D721Med (cell line): ENCODE results near the gene VKORC1.
"Not testable (repeated sequence)": the region's sequence is repeated elsewhere in the genome, so short reads cannot be mapped to it uniquely, and the experiment has no call there.

Experiments used
- DNase-seq: peaks from one replicate; pipeline ENCODE4 v3.0.0; 2011; ENCODE audit warnings: low spot score; ENCODE audit not compliant: insufficient read length
- FAIRE-seq: peaks from 2 replicates; lab custom pipeline; 2011; peaks lifted over from hg19 to GRCh38; lab: Jason Lieb, UNC
- CTCF ChIP-seq: IDR thresholded peaks from 2 replicates; pipeline ENCODE4 v1.5.1; 2012; ENCODE audit warnings: mild to moderate bottlenecking, control low read depth; ENCODE audit not compliant: insufficient read depth; ENCODE audit errors: missing control alignments

VKORC1 gene

GRCh38 chr16:31094424-31095120 lies at the start of gene VKORC1:
VKORC1 (minus strand) TSS chr16:31094797; CDS start chr16:31094729, 68 bp downstream.
- peak; percentile 53 for DNase-seq
- TF ChIP-seq CTCF, result no peak
- no peak for FAIRE-seq

- no peak for TF ChIP-seq CTCF
- no peak for FAIRE-seq
- DNase-seq, result no peak
Measured at GRCh38 chr16:31143694-31144148, 49.1 kb upstream of the VKORC1 start.

- no peak for DNase-seq
- no peak for FAIRE-seq
- no peak for TF ChIP-seq CTCF
Measured at GRCh38 chr16:31143011-31143693, 48.6 kb upstream of the VKORC1 start.

- DNase-seq (peak; percentile 98), FAIRE-seq (no peak)
Measured at GRCh38 chr16:31142109-31143010, 47.8 kb upstream of the VKORC1 start.

GRCh38 chr16:31141489-31142108 lies 47.0 kb upstream of the VKORC1 start:
- no peak for TF ChIP-seq CTCF
- FAIRE-seq (no peak), DNase-seq (no peak)

More at GRCh38 chr16:31142109-31143010, 47.8 kb upstream of the VKORC1 start:
- TF ChIP-seq CTCF, result peak; percentile 75

GRCh38 chr16:31141071-31141469 lies 46.5 kb upstream of the VKORC1 start:
- not testable (repeated sequence) for DNase-seq, FAIRE-seq
